HepG2 (cell line): ENCODE results near the gene ZNF605. TPM values are rescaled to one million over a fixed set of nuclear protein-coding genes. Genes with fewer than 3 reads are reported as not detected.

Experiments used
- ARNTL ChIP-seq: sonication (generic); formaldehyde crosslinking; IDR thresholded peaks from 2 replicates; pipeline ENCODE4 v1.4.0; 2020; ENCODE audit warnings: mild to moderate bottlenecking, missing genetic modification reagents
- ATF7-NPFF ChIP-seq: sonication (generic); formaldehyde crosslinking; IDR thresholded peaks from 2 replicates; pipeline ENCODE4 v1.8.1; 2023; ENCODE audit warnings: mild to moderate bottlenecking, low read depth, missing genetic modification reagents, moderate library complexity
- GATAD1 ChIP-seq: IDR thresholded peaks from 2 replicates; pipeline ENCODE4 v1.6.1; 2016; ENCODE audit warnings: missing genetic modification reagents, missing compliant biosample characterization
- GFI1 ChIP-seq: sonication (generic); formaldehyde crosslinking; IDR thresholded peaks from 2 replicates; pipeline ENCODE4 v1.5.0; 2020; ENCODE audit warnings: missing genetic modification reagents, mild to moderate bottlenecking, borderline replicate concordance
- HMG20B ChIP-seq: conservative IDR thresholded peaks from 2 replicates; pipeline ENCODE4 v1.6.1; 2016; ENCODE audit warnings: missing genetic modification reagents, missing compliant biosample characterization
- IKZF4 ChIP-seq: sonication (generic); formaldehyde crosslinking; IDR thresholded peaks from 2 replicates; pipeline ENCODE4 v1.5.1; 2020; ENCODE audit warnings: borderline replicate concordance, mild to moderate bottlenecking, low read depth, missing genetic modification reagents; ENCODE audit errors: not compliant biosample characterization
- MAFF ChIP-seq: IDR thresholded peaks from 2 replicates; pipeline ENCODE4 v1.6.1; 2011; ENCODE audit warnings: low read depth, low read length, improper control_type of control experiment
- PHB2 ChIP-seq: fragments of 450-650 bp; IDR thresholded peaks from 2 replicates; pipeline ENCODE4 v1.6.1; 2018; ENCODE audit not compliant: partially characterized antibody
- PHF20 ChIP-seq: sonication (generic); formaldehyde crosslinking; IDR thresholded peaks from 2 replicates; pipeline ENCODE4 v1.5.0; 2020; ENCODE audit warnings: mild to moderate bottlenecking, missing genetic modification reagents
- RARA ChIP-seq: IDR thresholded peaks from 2 replicates; pipeline ENCODE4 v1.6.1; 2016; ENCODE audit warnings: missing genetic modification reagents, missing compliant biosample characterization
- RBFOX2 ChIP-seq: fragments of 200-400 bp; formaldehyde crosslinking; IDR thresholded peaks from 2 replicates; pipeline ENCODE4 v1.6.1; 2017; ENCODE audit warnings: low read depth, mild to moderate bottlenecking, low read length
- TCF7 ChIP-seq: sonication (generic); IDR thresholded peaks from 2 replicates; pipeline ENCODE4 v1.6.1; 2016; ENCODE audit warnings: antibody characterized with exemption, low read depth
- ZFP36L2 ChIP-seq: sonication (generic); formaldehyde crosslinking; IDR thresholded peaks from 2 replicates; pipeline ENCODE4 v1.4.0; 2020; ENCODE audit warnings: missing genetic modification reagents
- ZFP41 ChIP-seq: sonication (generic); formaldehyde crosslinking; IDR thresholded peaks from 2 replicates; pipeline ENCODE4 v1.4.0; 2020; ENCODE audit warnings: mild to moderate bottlenecking, missing genetic modification reagents, borderline replicate concordance
- ZNF124 ChIP-seq: sonication (generic); formaldehyde crosslinking; IDR thresholded peaks from 2 replicates; pipeline ENCODE4 v1.4.0; 2020; ENCODE audit warnings: missing genetic modification reagents
- ZNF354B ChIP-seq: sonication (generic); formaldehyde crosslinking; IDR thresholded peaks from 2 replicates; pipeline ENCODE4 v1.8.0; 2022; ENCODE audit warnings: mild to moderate bottlenecking, missing genetic modification reagents
- ZNF510 ChIP-seq: sonication (generic); formaldehyde crosslinking; IDR thresholded peaks from 2 replicates; pipeline ENCODE4 v1.4.0; 2020; ENCODE audit warnings: low read depth, mild to moderate bottlenecking, missing genetic modification reagents
- ZNF549 ChIP-seq: sonication (generic); formaldehyde crosslinking; IDR thresholded peaks from 2 replicates; pipeline ENCODE4 v1.5.0; 2020; ENCODE audit warnings: missing genetic modification reagents
- ZNF792 ChIP-seq: IDR thresholded peaks from 2 replicates; pipeline ENCODE4 v1.6.1; 2016
- ZSCAN21 ChIP-seq: sonication (generic); formaldehyde crosslinking; IDR thresholded peaks from 2 replicates; pipeline ENCODE4 v1.8.0; 2022; ENCODE audit warnings: mild to moderate bottlenecking, missing genetic modification reagents, moderate library complexity, borderline replicate concordance
- ZSCAN29 ChIP-seq: sonication (generic); formaldehyde crosslinking; conservative IDR thresholded peaks from 2 replicates; pipeline ENCODE4 v1.4.0; 2020; ENCODE audit warnings: mild to moderate bottlenecking, missing genetic modification reagents
- polyA plus RNA-seq, 8 experiments: library from polyadenylated mRNA; depleted of rRNA in 3 of 8; stranded (reverse) in 7 of 8; unstranded in 1 of 8; fragments of >200 nt; fragmentation: Illumina TruSeq in 4 of 8; extraction: Trizol in 4 of 8; gene quantifications; 2 replicates each; pipeline versions ENCODE4 v1.2.1 to v1.2.3, GENCODE V29; 2011 to 2016; ENCODE audit warnings: low read depth in 4 of 8, missing spikeins in 1 of 8, mixed read lengths in 1 of 8; ENCODE audit not compliant: insufficient read depth in 1 of 8
- total RNA-seq, 5 experiments: library from RNA; depleted of rRNA; stranded (reverse); fragments of >200 nt; fragmentation: Illumina TruSeq; extraction: Trizol; gene quantifications; 2 replicates each; pipeline ENCODE4 v1.2.3, GENCODE V29; 2016; ENCODE audit warnings: low read depth in 1 of 5
- TF ChIP-seq, protein P1 (sequence below): sonication (generic); formaldehyde crosslinking; IDR thresholded peaks from 2 replicates; pipeline ENCODE4 v1.8.1; 2023; ENCODE audit warnings: mild to moderate bottlenecking, missing genetic modification reagents
- TF ChIP-seq, protein P2 (sequence below): sonication (generic); formaldehyde crosslinking; IDR thresholded peaks from 2 replicates; pipeline ENCODE4 v1.4.0; 2020; ENCODE audit warnings: missing genetic modification reagents; ENCODE audit errors: not compliant biosample characterization
- TF ChIP-seq, protein P3 (sequence below): sonication (generic); formaldehyde crosslinking; conservative IDR thresholded peaks from 2 replicates; pipeline ENCODE4 v1.4.0; 2020; ENCODE audit warnings: missing genetic modification reagents
- TF ChIP-seq, protein P4 (sequence below): sonication (generic); formaldehyde crosslinking; IDR thresholded peaks from 2 replicates; pipeline ENCODE4 v1.5.0; 2020; ENCODE audit warnings: mild to moderate bottlenecking, missing genetic modification reagents

ZNF605 gene
- total and polyA plus RNA-seq, 2 of the 13 experiments (the other 11 are each of a cell fraction or from before 2014, with no cell fraction given): 6.7 to 6.8 TPM

DNA sequence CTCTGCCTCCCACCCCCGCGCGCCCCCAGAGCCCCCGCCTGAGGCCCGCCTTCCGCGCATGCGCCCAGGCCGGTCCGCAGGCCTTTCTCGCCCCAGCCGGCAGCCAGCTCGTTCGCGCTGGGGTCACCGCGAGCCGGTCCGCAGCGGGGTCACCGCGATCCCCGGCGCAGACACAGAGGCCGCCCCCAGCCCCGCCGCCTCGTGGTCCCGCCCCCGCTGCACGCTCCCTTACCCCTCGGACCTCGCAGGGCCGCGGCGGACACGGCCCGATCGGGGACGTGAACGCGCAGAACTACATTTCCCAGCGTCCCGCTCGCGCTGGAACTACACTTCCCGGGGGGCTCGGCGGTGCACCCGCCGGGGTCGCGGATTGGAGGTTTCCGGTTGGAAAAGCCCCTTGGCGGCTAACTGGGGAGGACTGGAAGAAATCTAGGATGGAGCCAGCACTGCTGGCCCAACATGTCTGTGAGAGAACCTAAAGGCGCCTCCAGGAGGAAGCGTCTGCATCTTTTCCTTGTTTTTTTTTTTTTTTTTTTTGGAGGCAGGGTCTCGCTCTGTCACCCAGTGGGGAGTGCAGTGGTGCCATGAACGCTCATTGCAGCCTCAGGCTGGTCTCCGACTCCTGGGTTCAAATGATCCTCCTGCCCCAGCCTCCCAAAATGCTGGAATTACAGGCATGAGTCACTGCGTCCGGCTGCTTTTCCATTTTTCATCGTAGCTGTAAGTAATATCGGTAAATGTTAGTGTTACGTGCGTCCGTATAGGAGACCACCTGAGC, at the start of gene ZNF605 (continued):
- TF ChIP-seq, protein P1, sequence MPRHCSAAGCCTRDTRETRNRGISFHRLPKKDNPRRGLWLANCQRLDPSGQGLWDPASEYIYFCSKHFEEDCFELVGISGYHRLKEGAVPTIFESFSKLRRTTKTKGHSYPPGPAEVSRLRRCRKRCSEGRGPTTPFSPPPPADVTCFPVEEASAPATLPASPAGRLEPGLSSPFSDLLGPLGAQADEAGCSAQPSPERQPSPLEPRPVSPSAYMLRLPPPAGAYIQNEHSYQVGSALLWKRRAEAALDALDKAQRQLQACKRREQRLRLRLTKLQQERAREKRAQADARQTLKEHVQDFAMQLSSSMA (CRISPR knock-in tag): no peak
- 0 out of 2 replicates have a peak, but pooled peaks have one; percentile 58 for TF ChIP-seq ZNF354B
- no peak for TF ChIP-seq PHB2
- no peak; the same call in 1 of the 2 replicates for TF ChIP-seq ZSCAN21 (CRISPR knock-in tag)
- TF ChIP-seq, protein P2, sequence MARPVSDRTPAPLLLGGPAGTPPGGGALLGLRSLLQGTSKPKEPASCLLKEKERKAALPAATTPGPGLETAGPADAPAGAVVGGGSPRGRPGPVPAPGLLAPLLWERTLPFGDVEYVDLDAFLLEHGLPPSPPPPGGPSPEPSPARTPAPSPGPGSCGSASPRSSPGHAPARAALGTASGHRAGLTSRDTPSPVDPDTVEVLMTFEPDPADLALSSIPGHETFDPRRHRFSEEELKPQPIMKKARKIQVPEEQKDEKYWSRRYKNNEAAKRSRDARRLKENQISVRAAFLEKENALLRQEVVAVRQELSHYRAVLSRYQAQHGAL (CRISPR knock-in tag): peak; percentile 73
- no peak for TF ChIP-seq ZSCAN29 (CRISPR knock-in tag)
- no peak for TF ChIP-seq ZFP41 (CRISPR knock-in tag)
- no peak for TF ChIP-seq ZNF124 (CRISPR knock-in tag)
- no peak for TF ChIP-seq MAFF
- no peak for TF ChIP-seq HMG20B (CRISPR knock-in tag)
- 0 out of 2 replicates have a peak, but pooled peaks have one; percentile 25 for TF ChIP-seq GFI1
- no peak for TF ChIP-seq TCF7
- TF ChIP-seq ZNF549 (CRISPR knock-in tag): no peak
- no peak for TF ChIP-seq ZNF510 (CRISPR knock-in tag)
- TF ChIP-seq, protein P3, sequence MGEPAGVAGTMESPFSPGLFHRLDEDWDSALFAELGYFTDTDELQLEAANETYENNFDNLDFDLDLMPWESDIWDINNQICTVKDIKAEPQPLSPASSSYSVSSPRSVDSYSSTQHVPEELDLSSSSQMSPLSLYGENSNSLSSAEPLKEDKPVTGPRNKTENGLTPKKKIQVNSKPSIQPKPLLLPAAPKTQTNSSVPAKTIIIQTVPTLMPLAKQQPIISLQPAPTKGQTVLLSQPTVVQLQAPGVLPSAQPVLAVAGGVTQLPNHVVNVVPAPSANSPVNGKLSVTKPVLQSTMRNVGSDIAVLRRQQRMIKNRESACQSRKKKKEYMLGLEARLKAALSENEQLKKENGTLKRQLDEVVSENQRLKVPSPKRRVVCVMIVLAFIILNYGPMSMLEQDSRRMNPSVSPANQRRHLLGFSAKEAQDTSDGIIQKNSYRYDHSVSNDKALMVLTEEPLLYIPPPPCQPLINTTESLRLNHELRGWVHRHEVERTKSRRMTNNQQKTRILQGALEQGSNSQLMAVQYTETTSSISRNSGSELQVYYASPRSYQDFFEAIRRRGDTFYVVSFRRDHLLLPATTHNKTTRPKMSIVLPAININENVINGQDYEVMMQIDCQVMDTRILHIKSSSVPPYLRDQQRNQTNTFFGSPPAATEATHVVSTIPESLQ (CRISPR knock-in tag): no peak
- TF ChIP-seq IKZF4 (CRISPR knock-in tag): no peak
- TF ChIP-seq GATAD1 (CRISPR knock-in tag): peak; percentile 86
- TF ChIP-seq PHF20 (CRISPR knock-in tag): peak; percentile 81
- TF ChIP-seq, protein P4, sequence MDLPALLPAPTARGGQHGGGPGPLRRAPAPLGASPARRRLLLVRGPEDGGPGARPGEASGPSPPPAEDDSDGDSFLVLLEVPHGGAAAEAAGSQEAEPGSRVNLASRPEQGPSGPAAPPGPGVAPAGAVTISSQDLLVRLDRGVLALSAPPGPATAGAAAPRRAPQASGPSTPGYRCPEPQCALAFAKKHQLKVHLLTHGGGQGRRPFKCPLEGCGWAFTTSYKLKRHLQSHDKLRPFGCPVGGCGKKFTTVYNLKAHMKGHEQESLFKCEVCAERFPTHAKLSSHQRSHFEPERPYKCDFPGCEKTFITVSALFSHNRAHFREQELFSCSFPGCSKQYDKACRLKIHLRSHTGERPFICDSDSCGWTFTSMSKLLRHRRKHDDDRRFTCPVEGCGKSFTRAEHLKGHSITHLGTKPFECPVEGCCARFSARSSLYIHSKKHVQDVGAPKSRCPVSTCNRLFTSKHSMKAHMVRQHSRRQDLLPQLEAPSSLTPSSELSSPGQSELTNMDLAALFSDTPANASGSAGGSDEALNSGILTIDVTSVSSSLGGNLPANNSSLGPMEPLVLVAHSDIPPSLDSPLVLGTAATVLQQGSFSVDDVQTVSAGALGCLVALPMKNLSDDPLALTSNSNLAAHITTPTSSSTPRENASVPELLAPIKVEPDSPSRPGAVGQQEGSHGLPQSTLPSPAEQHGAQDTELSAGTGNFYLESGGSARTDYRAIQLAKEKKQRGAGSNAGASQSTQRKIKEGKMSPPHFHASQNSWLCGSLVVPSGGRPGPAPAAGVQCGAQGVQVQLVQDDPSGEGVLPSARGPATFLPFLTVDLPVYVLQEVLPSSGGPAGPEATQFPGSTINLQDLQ (CRISPR knock-in tag): no peak
- peak; percentile 73; the same call in 1 of the 2 replicates for TF ChIP-seq ARNTL (CRISPR knock-in tag)
- no peak for TF ChIP-seq ZNF792 (CRISPR knock-in tag)
- TF ChIP-seq RBFOX2: peak; percentile 81
- no peak for TF ChIP-seq ZFP36L2 (CRISPR knock-in tag)
- no peak for TF ChIP-seq RARA (CRISPR knock-in tag)
- TF ChIP-seq ATF7-NPFF (CRISPR knock-in tag): 0 out of 2 replicates have a peak, but pooled peaks have one; percentile 45
